IMR-90 (cell line): ENCODE results near the gene FNDC5. TPM values are rescaled to one million over a fixed set of nuclear protein-coding genes. Genes with fewer than 3 reads are reported as not detected.

Experiments
- ATAC-seq: fragments of 200-7000 bp; cut with Tn5 transposase; 2 replicates; pipeline ENCODE4 v1.9.1; 2020; ENCODE audit warnings: low read depth, mild to moderate bottlenecking, moderate library complexity
- BruUV-seq: library from RNA; stranded (reverse); fragments of 400-500 nt; replicated peaks from 2 replicates; lab custom pipeline; 2021; lab: Mats Ljungman, UMichigan
- CTCF ChIA-PET: fragments of 300-600 bp; formaldehyde crosslinking; extraction: SDS; loops from one replicate; lab custom pipeline; 2021; ENCODE audit warnings: antibody characterized with exemption; lab: Yijun Ruan, JAX
- POLR2A ChIA-PET: fragments of 300-600 bp; sonication (Branson Sonifier 250); formaldehyde crosslinking; loops from one replicate; lab custom pipeline; 2022; ENCODE audit warnings: antibody characterized with exemption; ENCODE audit not compliant: unreplicated experiment; lab: Charles Lee
- DNase-seq: peaks from one replicate; pipeline ENCODE4 v3.0.0; 2013
- H2AFZ ChIP-seq: replicated peaks from 2 replicates; pipeline ENCODE3; 2013; ENCODE audit warnings: low read length, mild to moderate bottlenecking; ENCODE audit not compliant: poor library complexity
- H2AK5ac ChIP-seq: 2 replicates; pipeline ENCODE4 v1.6.1; 2013; ENCODE audit warnings: low read depth, low read length, inconsistent platforms
- H2AK9ac ChIP-seq: replicated peaks from 2 replicates; pipeline ENCODE3; 2013; ENCODE audit warnings: mild to moderate bottlenecking, low read depth, low read length, moderate library complexity; ENCODE audit not compliant: poor library complexity
- H2BK120ac ChIP-seq: 2 replicates; pipeline ENCODE4 v1.6.1; 2013; ENCODE audit warnings: low read depth, low read length, inconsistent platforms
- H2BK15ac ChIP-seq: 3 replicates; pipeline ENCODE4 v1.6.1; 2013; ENCODE audit warnings: low read depth, low read length, inconsistent platforms
- H2BK20ac ChIP-seq: 2 replicates; pipeline ENCODE4 v1.6.1; 2013; ENCODE audit warnings: low read depth, mild to moderate bottlenecking, inconsistent platforms, low read length, moderate library complexity
- H2BK5ac ChIP-seq: 2 replicates; pipeline ENCODE4 v1.6.1; 2013; ENCODE audit warnings: mild to moderate bottlenecking, low read depth, low read length, inconsistent platforms; ENCODE audit not compliant: poor library complexity, severe bottlenecking
- H3K14ac ChIP-seq: replicated peaks from 2 replicates; pipeline ENCODE4 v1.6.1; 2013; ENCODE audit warnings: low read depth, low read length, inconsistent platforms
- H3K18ac ChIP-seq: 2 replicates; pipeline ENCODE4 v1.6.1; 2013; ENCODE audit warnings: low read depth, low read length, control low read depth
- H3K23ac ChIP-seq: 2 replicates; pipeline ENCODE4 v1.6.1; 2013; ENCODE audit warnings: low read depth, low read length, inconsistent platforms
- H3K27ac ChIP-seq: 2 replicates; pipeline ENCODE4 v1.5.1; 2013; ENCODE audit warnings: mild to moderate bottlenecking, control low read depth, low read length; ENCODE audit not compliant: insufficient read depth
- H3K27me3 ChIP-seq: 2 replicates; pipeline ENCODE4 v1.6.1; 2013; ENCODE audit warnings: low read length; ENCODE audit not compliant: control insufficient read depth, insufficient read depth
- H3K36me3 ChIP-seq: 2 replicates; pipeline ENCODE4 v1.6.1; 2013; ENCODE audit warnings: low read length, mixed read lengths; ENCODE audit not compliant: control insufficient read depth, insufficient read depth
- H3K4ac ChIP-seq: 2 replicates; pipeline ENCODE4 v1.6.1; 2013; ENCODE audit warnings: low read depth, low read length, inconsistent platforms
- H3K4me1 ChIP-seq: 2 replicates; pipeline ENCODE4 v1.6.1; 2013; ENCODE audit warnings: low read length, mixed read lengths; ENCODE audit not compliant: control insufficient read depth, insufficient read depth
- H3K4me2 ChIP-seq: 2 replicates; pipeline ENCODE4 v1.6.1; 2013; ENCODE audit warnings: low read depth, mild to moderate bottlenecking, control low read depth, low read length, moderate library complexity
- H3K4me3 ChIP-seq: 2 replicates; pipeline ENCODE4 v1.5.1; 2013; ENCODE audit warnings: low read depth, mild to moderate bottlenecking, control low read depth, low read length, moderate library complexity; ENCODE audit not compliant: insufficient read depth
- H3K56ac ChIP-seq: 2 replicates; pipeline ENCODE4 v1.6.1; 2013; ENCODE audit warnings: low read length, inconsistent platforms; ENCODE audit not compliant: insufficient read depth; ENCODE audit errors: extremely low read depth
- H3K79me1 ChIP-seq, 2 experiments: 2 replicates each; pipeline ENCODE4 v1.6.1; 2013; ENCODE audit warnings: low read length in 2 of 2, inconsistent platforms in 1 of 2, low read depth in 1 of 2
- H3K9ac ChIP-seq: 2 replicates; pipeline ENCODE4 v1.6.1; 2013; ENCODE audit warnings: low read depth, low read length, control low read depth
- H3K9me1 ChIP-seq: 2 replicates; pipeline ENCODE4 v1.6.1; 2013; ENCODE audit warnings: low read length, inconsistent platforms; ENCODE audit not compliant: insufficient read depth
- H3K9me3 ChIP-seq: 2 replicates; pipeline ENCODE4 v1.6.1; 2013; ENCODE audit warnings: low read length; ENCODE audit not compliant: control insufficient read depth, insufficient read depth
- H4K20me1 ChIP-seq: 2 replicates; pipeline ENCODE4 v1.6.1; 2013; ENCODE audit warnings: low read length, inconsistent platforms; ENCODE audit not compliant: insufficient read depth
- H4K5ac ChIP-seq: 2 replicates; pipeline ENCODE4 v1.6.1; 2013; ENCODE audit warnings: mild to moderate bottlenecking, low read depth, low read length, control low read depth
- H4K8ac ChIP-seq, 2 experiments: 2 replicates each; pipeline ENCODE4 v1.6.1; 2013; ENCODE audit warnings: low read depth in 2 of 2, low read length in 2 of 2, control low read depth in 1 of 2, inconsistent platforms in 1 of 2
- H4K91ac ChIP-seq: 2 replicates; pipeline ENCODE4 v1.6.1; 2013; ENCODE audit warnings: low read depth, low read length, inconsistent platforms; ENCODE audit not compliant: insufficient read depth
- MXI1 ChIP-seq: IDR thresholded peaks from 2 replicates; pipeline ENCODE4 v1.6.1; 2012; ENCODE audit warnings: low read depth, mild to moderate bottlenecking, low read length, moderate library complexity, borderline replicate concordance
- WGBS, 2 experiments: methylation state at CpG; one replicate each; pipeline versions ENCODE4 v1.1.5 to v1.1.7; 2013; ENCODE audit warnings: missing lambda C conversion rate in 2 of 2; ENCODE audit not compliant: insufficient read length in 1 of 2; ENCODE audit errors: extremely low coverage in 2 of 2; 5-methylcytosine and 5-hydroxymethylcytosine counted together
- dilution Hi-C: fragments of 300-500 bp; cut with HindIII; formaldehyde crosslinking; loops from one replicate; pipeline ENCODE4 v1.14.3; 2018; ENCODE audit warnings: low sequenced_read_pairs; ENCODE audit not compliant: unreplicated experiment
- in situ Hi-C: fragments of 300-500 bp; cut with MboI; formaldehyde crosslinking; loops from 3 replicates; pipeline ENCODE4 v1.14.3; 2019; ENCODE audit warnings: low sequenced_read_pairs, inconsistent platforms, mixed read lengths
- intact Hi-C: fragments of 100-400 bp; cut with micrococcal nuclease; formaldehyde crosslinking; loops from 2 replicates; pipeline ENCODE4 v1.10.0; 2022
- polyA plus RNA-seq, 3 experiments: library from polyadenylated mRNA; depleted of rRNA; stranded (reverse); fragments of >200 nt; gene quantifications; 2 replicates each; pipeline ENCODE4 v1.2.3, GENCODE V29; 2012; ENCODE audit warnings: low replicate concordance in 1 of 3
- total RNA-seq: library from RNA; depleted of rRNA; stranded (reverse); fragments of >200 nt; gene quantifications from 2 replicates; pipeline ENCODE4 v1.2.3, GENCODE V29; 2012

FNDC5 gene
- total and polyA plus RNA-seq, 2 of the 4 experiments (the other 2 are of a cell fraction), result 1.2 to 1.6 TPM

GRCh38 chr1:32901823-32902534 is 31.3 kb upstream of the FNDC5 start:
- Histone ChIP-seq H3K4ac (peak overlapping the region; percentile 58; the same call in 1 of the 2 replicates), H4K20me1 (no peaks in the 10 kb centered on the region), H3K9ac (peak overlapping the region; percentile 49), H3K23ac (peak overlapping the region; percentile 72; the same call in 1 of the 2 replicates), H3K9me3 (no peaks in the 10 kb centered on the region), H4K8ac (peak overlapping the region; percentile 50 to 90; a peak in 2 of 4 replicates), H3K9me1 (peaks cover 6% of the 10 kb centered on the region; the same call in 1 of the 2 replicates), H3K56ac (peak overlapping the region; percentile 9; the same call in 1 of the 2 replicates), H3K79me1 (peaks cover 0 to 9% of the 10 kb centered on the region in 2 experiments; a peak in 1 of 4 replicates), H3K14ac (peak overlapping the region; percentile 94), H3K36me3 (0 out of 2 replicates have a peak, but pooled peaks cover 1% of the 10 kb centered on the region), H3K27ac (peak overlapping the region; percentile 2; the same call in 1 of the 2 replicates), H2AK9ac (no peak overlapping the region), H2AFZ (peak overlapping the region; percentile 91), H3K27me3 (peaks cover 5% of the 10 kb centered on the region), H3K18ac (peak overlapping the region; percentile 17; the same call in 1 of the 2 replicates), H2BK20ac (no peak overlapping the region), H4K91ac (peak overlapping the region; percentile 66; the same call in 1 of the 2 replicates), H3K4me1 (peaks cover 2% of the 10 kb centered on the region; the same call in 1 of the 2 replicates), H2BK15ac (no peak overlapping the region), H2BK5ac (no peak overlapping the region), H4K5ac (peak overlapping the region; percentile 83), H2BK120ac (peak overlapping the region; percentile 40; the same call in 1 of the 2 replicates), H3K4me3 (peak overlapping the region; percentile 68), H3K4me2 (peak overlapping the region; percentile 84), H2AK5ac (peak overlapping the region; percentile 58)
- intact Hi-C loops (no loop called here), dilution Hi-C loops (no loop called here), in situ Hi-C loops (no loop called here)
- no TSS peak for BruUV-seq
- DNase-seq (no peak), ATAC-seq (no peak)
- WGBS, 2 experiments, result 45% methylated on average over 7 of the region's 24 CpGs; no CpG with 5 or more reads in 1 of the 2 experiments
- POLR2A ChIA-PET, result no interaction called here
- CTCF ChIA-PET, result interaction anchor here (0.6 to 1.2 kb wide), 2 partner anchors 113 to 327 kb away, joined by 3 read pairs; no protein-coding TSS in a partner anchor
- no peak for TF ChIP-seq MXI1
